ENCODE results near the gene APLNR. TPM values are rescaled to one million over a fixed set of nuclear protein-coding genes. Genes with fewer than 3 reads are reported as not detected.

The APLNR gene
- total RNA-seq, 1 donor from 2014 or later: 1.2 TPM

DNA sequence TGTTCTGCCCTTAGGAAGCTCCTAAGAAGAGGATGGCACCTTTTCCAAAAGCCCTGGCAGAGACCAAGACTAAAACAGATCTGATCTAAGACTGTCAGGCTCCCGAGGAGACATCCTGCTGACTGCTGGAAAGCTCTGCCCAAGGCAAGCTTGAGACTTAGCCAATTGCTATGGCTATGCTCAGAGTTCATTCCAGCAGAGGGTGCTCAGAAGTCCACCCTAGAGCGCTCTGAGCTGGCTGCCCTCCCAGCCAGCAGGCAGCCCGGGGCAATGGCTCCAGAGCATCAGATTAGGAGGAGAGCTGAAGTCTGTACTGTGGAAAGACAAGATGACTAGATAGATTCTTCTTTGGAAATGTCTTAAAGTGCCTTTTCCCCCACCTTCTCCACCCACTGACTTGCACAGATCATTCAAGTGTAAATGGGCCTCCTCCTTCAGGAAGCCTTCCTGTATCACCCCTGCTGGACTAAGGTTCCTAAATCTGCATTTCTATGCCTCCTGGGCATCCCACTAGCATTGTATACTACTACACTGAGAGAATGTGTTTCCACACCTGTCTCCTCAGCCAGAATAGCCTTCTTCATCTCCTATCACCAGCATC is 31.9 kb downstream of the APLNR start:
- Histone ChIP-seq H3K4me3 (no peak overlapping the region), H3K27me3 (no peaks in the 10 kb centered on the region), H3K4me1 (peaks cover 34% of the 10 kb centered on the region), H3K36me3 (no peaks in the 10 kb centered on the region), H3K9me3 (no peaks in the 10 kb centered on the region), H3K27ac (no peak overlapping the region)
- TF ChIP-seq, protein P1, sequence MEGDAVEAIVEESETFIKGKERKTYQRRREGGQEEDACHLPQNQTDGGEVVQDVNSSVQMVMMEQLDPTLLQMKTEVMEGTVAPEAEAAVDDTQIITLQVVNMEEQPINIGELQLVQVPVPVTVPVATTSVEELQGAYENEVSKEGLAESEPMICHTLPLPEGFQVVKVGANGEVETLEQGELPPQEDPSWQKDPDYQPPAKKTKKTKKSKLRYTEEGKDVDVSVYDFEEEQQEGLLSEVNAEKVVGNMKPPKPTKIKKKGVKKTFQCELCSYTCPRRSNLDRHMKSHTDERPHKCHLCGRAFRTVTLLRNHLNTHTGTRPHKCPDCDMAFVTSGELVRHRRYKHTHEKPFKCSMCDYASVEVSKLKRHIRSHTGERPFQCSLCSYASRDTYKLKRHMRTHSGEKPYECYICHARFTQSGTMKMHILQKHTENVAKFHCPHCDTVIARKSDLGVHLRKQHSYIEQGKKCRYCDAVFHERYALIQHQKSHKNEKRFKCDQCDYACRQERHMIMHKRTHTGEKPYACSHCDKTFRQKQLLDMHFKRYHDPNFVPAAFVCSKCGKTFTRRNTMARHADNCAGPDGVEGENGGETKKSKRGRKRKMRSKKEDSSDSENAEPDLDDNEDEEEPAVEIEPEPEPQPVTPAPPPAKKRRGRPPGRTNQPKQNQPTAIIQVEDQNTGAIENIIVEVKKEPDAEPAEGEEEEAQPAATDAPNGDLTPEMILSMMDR (IDR thresholded peaks at IDR 0.05): peak; percentile 19
- ATAC-seq (peak; percentile 44), DNase-seq (no peak)
- intact Hi-C loops (cut with DNase I): no loop called here

DNA sequence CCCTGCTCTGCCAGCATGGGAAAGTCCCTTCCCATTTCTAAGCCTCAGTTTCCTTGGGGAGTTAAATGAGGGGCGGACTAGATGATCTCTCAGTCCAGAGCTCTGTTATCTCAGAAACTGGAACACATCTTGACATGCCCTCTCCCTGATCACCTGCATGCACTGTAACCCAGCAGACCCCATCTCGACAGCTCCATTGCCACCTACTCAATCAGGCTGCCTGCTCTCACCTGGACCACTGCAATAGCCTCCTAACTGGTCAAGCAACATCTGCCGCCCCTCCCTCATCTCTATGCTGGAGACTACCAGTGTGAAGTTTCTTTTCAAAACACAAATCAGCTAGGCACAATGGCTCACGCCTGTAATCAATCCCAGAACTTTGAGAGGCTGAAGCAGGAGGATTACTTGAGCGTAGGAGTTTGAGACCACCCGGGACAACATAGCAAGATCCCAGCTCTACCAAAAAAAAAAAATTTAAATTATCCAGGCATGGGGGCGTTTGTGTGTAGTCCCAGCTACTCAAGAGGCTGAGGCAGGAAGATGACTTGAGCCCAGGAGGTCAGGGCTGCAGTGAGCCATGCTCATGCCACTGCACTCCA is 33.1 kb downstream of the APLNR start:
- TF ChIP-seq, protein P1 (IDR thresholded peaks at IDR 0.05): no peak
- DNase-seq: no peak
- intact Hi-C loops (cut with DNase I): no loop called here
- no peak overlapping the region for H3K27ac ChIP-seq
- H3K4me3 ChIP-seq: no peak overlapping the region
- H3K36me3 ChIP-seq: no peaks in the 10 kb centered on the region
- no peaks in the 10 kb centered on the region for H3K9me3 ChIP-seq
- peaks cover 34% of the 10 kb centered on the region for H3K4me1 ChIP-seq
- no peak for ATAC-seq
- no peaks in the 10 kb centered on the region for H3K27me3 ChIP-seq

DNA sequence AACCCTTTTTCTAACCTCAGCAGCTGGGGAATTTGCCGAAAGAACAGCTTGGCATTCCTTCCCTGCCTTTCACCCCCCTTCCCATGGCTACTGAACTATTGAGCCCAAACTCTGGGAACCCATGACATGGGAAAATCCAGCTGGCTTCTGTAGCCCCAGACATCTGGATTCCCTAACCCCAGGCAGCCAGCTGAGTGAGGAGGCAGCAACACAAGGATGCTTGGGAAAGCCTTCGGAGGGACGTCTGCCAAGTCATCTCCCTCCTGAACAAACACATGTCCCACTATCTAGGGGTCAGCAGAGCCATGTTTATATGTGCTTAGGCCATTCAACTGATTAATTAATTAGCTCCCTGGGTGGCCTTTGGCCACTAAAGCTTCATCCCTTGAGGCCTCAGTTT is 33.7 kb downstream of the APLNR start:
- Histone ChIP-seq H3K27me3 (no peaks in the 10 kb centered on the region), H3K9me3 (no peaks in the 10 kb centered on the region), H3K4me3 (no peak overlapping the region), H3K27ac (no peak overlapping the region), H3K36me3 (no peaks in the 10 kb centered on the region), H3K4me1 (peaks cover 34% of the 10 kb centered on the region)
- DNase-seq (no peak), ATAC-seq (peak; percentile 56)
- TF ChIP-seq, protein P1 (IDR thresholded peaks at IDR 0.05): no peak
- intact Hi-C loops (cut with DNase I): no loop called here

DNA sequence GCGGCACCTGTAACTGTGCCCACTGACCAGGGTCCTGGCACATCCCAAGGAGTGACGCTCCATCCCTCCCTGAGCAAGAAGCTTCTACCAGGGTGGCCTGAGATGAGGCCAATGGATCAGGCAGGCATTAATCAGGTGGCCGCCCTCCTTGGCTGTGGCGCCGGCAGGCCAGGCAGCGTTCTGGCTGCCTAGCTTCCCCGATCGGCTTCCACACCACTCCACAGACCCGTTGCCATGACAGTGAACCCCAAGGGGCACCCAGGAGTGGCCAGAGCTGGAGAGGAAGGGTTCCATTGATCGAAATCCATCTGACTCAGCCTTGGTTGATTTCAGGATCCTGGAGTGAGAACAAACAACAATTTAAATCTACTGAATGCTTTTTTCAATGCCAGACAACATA is 34.8 kb downstream of the APLNR start:
- no peak for DNase-seq
- TF ChIP-seq, protein P1 (IDR thresholded peaks at IDR 0.05): no peak
- Histone ChIP-seq H3K9me3 (no peaks in the 10 kb centered on the region), H3K27me3 (no peaks in the 10 kb centered on the region), H3K36me3 (no peaks in the 10 kb centered on the region), H3K27ac (no peak overlapping the region), H3K4me1 (peaks cover 30% of the 10 kb centered on the region), H3K4me3 (no peak overlapping the region)
- no peak for ATAC-seq
- intact Hi-C loops (cut with DNase I): no loop called here

DNA sequence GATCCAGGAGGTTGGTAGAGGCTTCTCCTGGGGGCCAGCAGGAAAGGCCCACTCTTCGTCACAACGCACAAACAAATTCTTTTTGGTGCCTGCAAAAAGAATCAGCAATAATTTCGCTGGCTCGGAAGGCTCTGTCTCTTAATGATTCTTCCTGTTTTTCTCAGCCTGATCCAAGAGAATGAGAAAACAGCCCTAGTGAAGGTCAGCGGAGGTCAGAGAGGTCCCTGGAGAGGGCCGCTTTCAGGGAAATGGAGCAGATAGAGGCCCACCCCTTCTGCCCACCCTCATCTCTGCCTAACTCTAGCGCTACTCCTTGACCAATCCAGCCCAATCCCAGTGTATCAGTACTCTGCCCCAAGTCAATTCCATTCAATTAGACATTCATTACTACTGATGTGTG is 36.1 kb downstream of the APLNR start:
- intact Hi-C loops (cut with DNase I): no loop called here
- Histone ChIP-seq H3K27ac (no peak overlapping the region), H3K27me3 (no peaks in the 10 kb centered on the region)

More for the DNA sequence above, 36.1 kb downstream of the APLNR start:
- Histone ChIP-seq H3K4me1 (peaks cover 30% of the 10 kb centered on the region), H3K36me3 (no peaks in the 10 kb centered on the region), H3K9me3 (no peaks in the 10 kb centered on the region), H3K4me3 (no peak overlapping the region)
- TF ChIP-seq, protein P1 (IDR thresholded peaks at IDR 0.05): no peak
- ATAC-seq (no peak), DNase-seq (no peak)

Data from upper lobe of right lung (tissue), 1 donor.